ENCODE measurements around the gene XXYLT1. TPM values are rescaled to one million over a fixed set of nuclear protein-coding genes. Genes with fewer than 3 reads are reported as not detected.

The XXYLT1 gene
- total RNA-seq, 1 experiment from 2014 or later = 10.9 TPM

GRCh38 chr3:195150181-195151118 is 120.5 kb downstream of the XXYLT1 start (continued):
- TF ChIP-seq ZNF274 (IDR thresholded peaks at IDR 0.05; ENCODE audit: low read depth, low read length) = no peak
- TF ChIP-seq EZH2 (IDR thresholded peaks at IDR 0.05) = no peak
- no peak for TF ChIP-seq CBX3 (IDR thresholded peaks at IDR 0.05; ENCODE audit: low read depth)
- no peak for TF ChIP-seq ZFX (IDR thresholded peaks at IDR 0.05)
- TF ChIP-seq POLR2A (IDR thresholded peaks at IDR 0.05; ENCODE audit: borderline replicate concordance, extremely low read depth, insufficient read depth, insufficient read length) = no peak
- TF ChIP-seq TCF7L2 (IDR thresholded peaks at IDR 0.05; ENCODE audit: borderline replicate concordance, extremely low read depth, insufficient read depth, insufficient read length) = no peak
- TF ChIP-seq JUND (IDR thresholded peaks at IDR 0.05) = no peak
- TF ChIP-seq ATF3 (IDR thresholded peaks at IDR 0.05) = no peak
- TF ChIP-seq MAX (IDR thresholded peaks at IDR 0.05) = no peak
- no peak for TF ChIP-seq SP1 (IDR thresholded peaks at IDR 0.05; ENCODE audit: low read depth)
- TF ChIP-seq, protein P1, sequence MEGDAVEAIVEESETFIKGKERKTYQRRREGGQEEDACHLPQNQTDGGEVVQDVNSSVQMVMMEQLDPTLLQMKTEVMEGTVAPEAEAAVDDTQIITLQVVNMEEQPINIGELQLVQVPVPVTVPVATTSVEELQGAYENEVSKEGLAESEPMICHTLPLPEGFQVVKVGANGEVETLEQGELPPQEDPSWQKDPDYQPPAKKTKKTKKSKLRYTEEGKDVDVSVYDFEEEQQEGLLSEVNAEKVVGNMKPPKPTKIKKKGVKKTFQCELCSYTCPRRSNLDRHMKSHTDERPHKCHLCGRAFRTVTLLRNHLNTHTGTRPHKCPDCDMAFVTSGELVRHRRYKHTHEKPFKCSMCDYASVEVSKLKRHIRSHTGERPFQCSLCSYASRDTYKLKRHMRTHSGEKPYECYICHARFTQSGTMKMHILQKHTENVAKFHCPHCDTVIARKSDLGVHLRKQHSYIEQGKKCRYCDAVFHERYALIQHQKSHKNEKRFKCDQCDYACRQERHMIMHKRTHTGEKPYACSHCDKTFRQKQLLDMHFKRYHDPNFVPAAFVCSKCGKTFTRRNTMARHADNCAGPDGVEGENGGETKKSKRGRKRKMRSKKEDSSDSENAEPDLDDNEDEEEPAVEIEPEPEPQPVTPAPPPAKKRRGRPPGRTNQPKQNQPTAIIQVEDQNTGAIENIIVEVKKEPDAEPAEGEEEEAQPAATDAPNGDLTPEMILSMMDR (IDR thresholded peaks at IDR 0.05 in 2 of 3, conservative IDR thresholded peaks at IDR 0.05 in 1 of 3; ENCODE audit: borderline replicate concordance in 1 of 3, insufficient read depth in 1 of 3, low read depth in 2 of 3, low read length in 2 of 3) = no peak

Data from HCT116 (cell line).